Upper lobe of left lung (tissue), 4 donors: ENCODE measurements around the gene LONP1.

Source experiments
- CTCF ChIP-seq, 6 experiments: fragments of 450-650 bp in 4 of 6; fragments of 200-600 bp in 2 of 6; sonication (generic) in 2 of 6; IDR thresholded peaks; one replicate each; pipeline ENCODE4 v1.5.1; 2016 to 2019; ENCODE audit warnings: antibody characterized with exemption in 6 of 6
- EP300 ChIP-seq, 4 donors: sonication (generic); formaldehyde crosslinking; IDR thresholded peaks; one replicate each; pipeline ENCODE4 v1.5.1; 2017; ENCODE audit warnings: antibody characterized with exemption in 4 of 4, control low read depth in 2 of 4
- POLR2AphosphoS5 ChIP-seq, 2 donors: sonication (generic); formaldehyde crosslinking; IDR thresholded peaks; one replicate each; pipeline ENCODE4 v1.5.1; 2017; ENCODE audit warnings: antibody characterized with exemption in 2 of 2

DNA sequence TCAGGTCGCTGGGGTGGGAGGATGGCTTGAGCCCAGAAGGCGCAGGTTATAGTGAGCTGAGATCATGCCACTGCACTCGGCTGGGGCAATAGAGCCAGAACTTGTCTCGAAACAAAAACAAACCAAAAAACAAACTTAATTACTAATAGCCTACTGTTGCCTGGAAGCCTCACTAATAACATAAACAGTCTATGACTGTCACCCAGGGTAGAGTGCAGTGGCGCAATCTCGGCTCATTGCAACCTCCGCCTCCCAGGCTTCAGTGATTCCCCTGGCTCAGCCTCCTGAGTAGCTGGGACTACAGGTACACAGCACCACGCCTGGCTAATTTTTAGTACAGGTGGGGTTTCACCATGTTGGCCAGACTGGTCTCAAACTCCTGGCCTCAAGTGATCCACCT lies 18.5 kb upstream of the LONP1 start:
- TF ChIP-seq CTCF (IDR thresholded peaks at IDR 0.05) (no peak), POLR2AphosphoS5 (IDR thresholded peaks at IDR 0.05) (no peak), EP300 (IDR thresholded peaks at IDR 0.05) (no peak)
